ENCODE measurements around the gene CFAP299. TPM values are rescaled to one million over a fixed set of nuclear protein-coding genes. Genes with fewer than 3 reads are reported as not detected.

The CFAP299 gene
- total RNA-seq, 1 experiment from 2014 or later: not detected

GRCh38 chr4:80803337-80803736 is 467.8 kb downstream of the CFAP299 start:
- Histone ChIP-seq H3K27me3 (ENCODE audit: control insufficient read depth, insufficient read depth, low read length) (no peaks in the 10 kb centered on the region), H3K4me3 (ENCODE audit: insufficient read depth, low read depth, low read length) (no peak overlapping the region), H3K36me3 (replicated peaks; ENCODE audit: control insufficient read depth, insufficient read depth, low read length) (no peaks in the 10 kb centered on the region)
- DNase-seq: no peak

GRCh38 chr4:80806472-80806871 is 470.9 kb downstream of the CFAP299 start:
- Histone ChIP-seq H3K4me3 (ENCODE audit: insufficient read depth, low read depth, low read length) (no peak overlapping the region), H3K27me3 (ENCODE audit: control insufficient read depth, insufficient read depth, low read length) (no peaks in the 10 kb centered on the region), H3K36me3 (replicated peaks; ENCODE audit: control insufficient read depth, insufficient read depth, low read length) (no peaks in the 10 kb centered on the region)
- DNase-seq: no peak

DNA sequence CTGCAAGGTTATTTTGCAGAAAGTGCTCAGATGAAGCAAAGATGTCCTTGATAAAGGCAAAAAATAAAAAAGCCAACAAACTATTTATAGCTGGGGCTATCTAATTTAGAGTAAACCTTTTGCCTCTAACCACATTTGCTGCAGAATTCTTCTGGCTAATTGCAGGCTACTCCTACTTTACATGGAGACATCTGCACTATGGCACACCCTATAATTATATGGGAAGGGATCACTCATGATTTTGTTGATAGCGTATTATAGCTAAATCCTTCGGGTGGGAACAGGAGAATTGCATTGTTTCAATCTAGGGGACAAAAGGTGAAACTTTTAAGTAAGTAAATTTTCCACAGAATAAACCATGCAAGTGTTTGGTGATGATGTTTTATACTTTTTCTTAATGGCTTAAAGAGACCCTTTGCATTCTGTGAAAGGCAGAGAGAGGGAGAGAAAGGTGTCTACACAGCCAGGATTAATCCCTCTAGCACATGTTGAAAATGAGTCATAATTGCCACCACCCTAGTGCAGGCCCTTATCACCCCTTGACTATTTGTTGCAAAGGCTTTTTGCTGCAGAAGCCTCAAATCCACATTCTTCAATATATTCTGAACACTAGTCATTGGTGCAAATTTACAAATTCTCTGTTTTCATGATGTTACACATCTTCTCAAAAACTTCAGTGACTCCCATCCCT is 473.7 kb downstream of the CFAP299 start:
- H3K27me3 ChIP-seq (ENCODE audit: control insufficient read depth, insufficient read depth, low read length): no peaks in the 10 kb centered on the region
- no peak overlapping the region for H3K4me3 ChIP-seq (ENCODE audit: insufficient read depth, low read depth, low read length)
- DNase-seq: no peak
- no peaks in the 10 kb centered on the region for H3K36me3 ChIP-seq (replicated peaks; ENCODE audit: control insufficient read depth, insufficient read depth, low read length)

DNA sequence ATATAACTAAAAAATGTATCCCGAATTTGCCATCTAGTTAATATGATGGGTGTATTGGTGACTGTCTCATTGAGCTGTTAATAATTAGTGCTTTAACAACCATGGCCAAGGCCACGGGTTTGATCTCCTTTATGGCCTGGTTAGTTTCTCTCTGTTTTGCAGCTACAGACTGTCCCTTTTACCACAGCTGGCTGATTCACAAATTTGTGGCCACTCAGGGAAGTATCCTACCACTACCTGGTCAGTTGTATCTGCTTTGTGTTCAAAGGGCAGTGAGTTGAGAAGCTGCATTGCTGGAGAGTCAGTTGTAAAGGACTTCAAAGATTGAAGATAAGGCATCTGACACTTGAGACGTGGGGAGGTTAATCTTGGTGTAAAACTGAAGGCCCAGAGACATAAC is 475.9 kb downstream of the CFAP299 start:
- Histone ChIP-seq H3K36me3 (replicated peaks; ENCODE audit: control insufficient read depth, insufficient read depth, low read length) (no peaks in the 10 kb centered on the region), H3K27me3 (ENCODE audit: control insufficient read depth, insufficient read depth, low read length) (no peaks in the 10 kb centered on the region), H3K4me3 (ENCODE audit: insufficient read depth, low read depth, low read length) (no peak overlapping the region)
- DNase-seq: no peak

DNA sequence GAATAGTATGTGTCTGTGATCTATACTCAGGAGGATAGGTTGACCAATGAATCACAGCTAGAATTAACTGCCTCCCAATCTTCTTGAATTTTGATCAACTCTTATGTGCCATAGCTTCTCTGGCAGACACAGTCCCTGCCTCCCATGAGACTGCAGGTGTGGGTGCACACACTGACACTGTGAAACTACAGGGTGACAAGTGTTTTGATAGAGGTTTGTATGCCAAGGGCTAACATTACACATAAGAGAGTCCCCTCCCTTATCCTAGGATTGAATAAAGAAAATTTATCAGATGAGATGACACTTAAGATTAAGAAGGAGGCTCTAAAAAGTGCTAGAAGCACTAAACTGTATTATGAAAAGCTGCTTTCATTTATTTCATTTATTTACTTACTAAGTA is 476.6 kb downstream of the CFAP299 start:
- Histone ChIP-seq H3K27me3 (ENCODE audit: control insufficient read depth, insufficient read depth, low read length) (no peaks in the 10 kb centered on the region), H3K4me3 (ENCODE audit: insufficient read depth, low read depth, low read length) (no peak overlapping the region), H3K36me3 (replicated peaks; ENCODE audit: control insufficient read depth, insufficient read depth, low read length) (no peaks in the 10 kb centered on the region)
- DNase-seq: no peak

DNA sequence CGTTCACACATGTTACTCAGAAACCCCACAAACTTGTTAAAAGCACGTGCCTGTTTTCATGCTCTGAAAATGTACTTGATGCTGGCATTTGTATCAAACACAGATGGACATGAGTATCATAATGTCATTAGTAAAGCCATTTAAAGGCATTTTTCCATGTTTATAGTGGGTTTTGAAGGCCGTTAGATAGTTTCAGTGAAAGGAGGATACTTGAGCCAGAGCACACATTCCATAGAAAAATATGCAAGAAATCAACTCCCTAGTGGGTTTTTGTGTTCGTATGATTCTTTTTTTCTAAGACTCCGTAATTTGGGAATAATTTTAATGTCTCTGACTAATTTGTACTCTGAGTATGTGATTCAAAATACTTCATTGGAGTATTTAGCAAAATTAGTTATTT is 478.7 kb downstream of the CFAP299 start:
- no peak for DNase-seq
- Histone ChIP-seq H3K27me3 (ENCODE audit: control insufficient read depth, insufficient read depth, low read length) (no peaks in the 10 kb centered on the region), H3K4me3 (ENCODE audit: insufficient read depth, low read depth, low read length) (no peak overlapping the region), H3K36me3 (replicated peaks; ENCODE audit: control insufficient read depth, insufficient read depth, low read length) (no peaks in the 10 kb centered on the region)

- Histone ChIP-seq H3K36me3 (replicated peaks; ENCODE audit: control insufficient read depth, insufficient read depth, low read length) (no peaks in the 10 kb centered on the region), H3K4me3 (ENCODE audit: insufficient read depth, low read depth, low read length) (no peak overlapping the region), H3K27me3 (ENCODE audit: control insufficient read depth, insufficient read depth, low read length) (no peaks in the 10 kb centered on the region)
- no peak for DNase-seq
Observed at GRCh38 chr4:80831383-80832361, 496.1 kb downstream of the CFAP299 start.

GRCh38 chr4:80839281-80839680 is 503.8 kb downstream of the CFAP299 start:
- Histone ChIP-seq H3K4me3 (ENCODE audit: insufficient read depth, low read depth, low read length) (no peak overlapping the region), H3K36me3 (replicated peaks; ENCODE audit: control insufficient read depth, insufficient read depth, low read length) (no peaks in the 10 kb centered on the region), H3K27me3 (ENCODE audit: control insufficient read depth, insufficient read depth, low read length) (no peaks in the 10 kb centered on the region)
- no peak for DNase-seq

- Histone ChIP-seq H3K27me3 (ENCODE audit: control insufficient read depth, insufficient read depth, low read length) (no peaks in the 10 kb centered on the region), H3K4me3 (ENCODE audit: insufficient read depth, low read depth, low read length) (no peak overlapping the region), H3K36me3 (replicated peaks; ENCODE audit: control insufficient read depth, insufficient read depth, low read length) (no peaks in the 10 kb centered on the region)
- DNase-seq: no peak
Observed at GRCh38 chr4:80839792-80840191, 504.3 kb downstream of the CFAP299 start.

GRCh38 chr4:80840396-80840795 is 504.9 kb downstream of the CFAP299 start:
- Histone ChIP-seq H3K4me3 (ENCODE audit: insufficient read depth, low read depth, low read length) (no peak overlapping the region), H3K27me3 (ENCODE audit: control insufficient read depth, insufficient read depth, low read length) (no peaks in the 10 kb centered on the region), H3K36me3 (replicated peaks; ENCODE audit: control insufficient read depth, insufficient read depth, low read length) (no peaks in the 10 kb centered on the region)
- no peak for DNase-seq

DNA sequence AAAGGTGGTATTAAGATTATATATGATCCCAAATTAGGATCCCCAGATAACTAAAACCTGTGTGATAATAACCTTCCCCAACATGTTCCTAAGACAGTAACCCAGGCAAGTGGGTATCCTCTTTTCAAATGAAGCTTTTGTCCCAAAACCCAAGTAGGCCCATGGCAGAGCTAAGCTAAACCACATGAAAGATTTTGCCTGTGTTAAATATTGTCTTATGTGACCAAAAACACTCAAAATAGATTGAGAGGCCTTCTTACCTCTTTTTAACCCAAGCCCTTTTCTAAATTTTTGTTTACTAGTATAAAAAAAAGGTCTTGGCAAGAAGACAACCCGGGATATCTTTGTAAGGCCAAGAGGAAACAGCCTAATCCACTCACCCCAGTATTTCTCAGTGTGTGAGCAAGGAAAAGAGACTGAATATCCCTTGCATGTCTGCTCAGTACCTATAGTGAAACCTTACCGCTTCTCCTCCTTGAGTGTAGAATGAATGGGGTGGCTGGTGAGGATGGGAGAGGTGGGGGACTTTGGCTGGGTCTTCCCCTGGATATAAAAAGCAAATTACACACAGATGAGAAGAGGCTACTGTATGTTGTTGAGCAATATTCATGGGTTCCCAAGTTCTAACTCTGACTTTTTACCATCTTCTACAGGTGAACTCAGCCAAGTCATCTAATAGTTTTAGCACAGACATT is 506.2 kb downstream of the CFAP299 start:
- Histone ChIP-seq H3K27me3 (ENCODE audit: control insufficient read depth, insufficient read depth, low read length) (no peaks in the 10 kb centered on the region), H3K36me3 (replicated peaks; ENCODE audit: control insufficient read depth, insufficient read depth, low read length) (no peaks in the 10 kb centered on the region), H3K4me3 (ENCODE audit: insufficient read depth, low read depth, low read length) (no peak overlapping the region)
- DNase-seq: no peak

DNA sequence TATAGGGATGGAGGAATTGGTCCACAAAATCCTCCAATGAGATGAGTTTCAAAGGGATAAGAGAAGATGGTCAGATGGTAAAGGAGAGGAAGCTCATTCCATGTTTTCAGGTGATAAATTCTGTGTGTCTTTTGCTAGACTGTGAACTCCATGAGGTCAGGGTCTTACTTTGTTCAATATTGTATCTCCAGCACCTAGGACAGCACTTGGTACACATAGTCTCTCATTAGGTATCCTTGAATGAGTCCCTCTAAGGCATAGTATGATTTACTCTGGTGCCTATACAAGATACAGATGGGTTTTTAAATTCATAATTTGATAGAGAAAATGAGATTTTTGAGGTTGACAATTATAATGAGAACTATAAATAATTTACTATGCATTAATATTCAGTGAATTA is 510.7 kb downstream of the CFAP299 start:
- Histone ChIP-seq H3K4me3 (ENCODE audit: insufficient read depth, low read depth, low read length) (no peak overlapping the region), H3K36me3 (replicated peaks; ENCODE audit: control insufficient read depth, insufficient read depth, low read length) (no peaks in the 10 kb centered on the region), H3K27me3 (ENCODE audit: control insufficient read depth, insufficient read depth, low read length) (no peaks in the 10 kb centered on the region)
- DNase-seq: no peak

DNA sequence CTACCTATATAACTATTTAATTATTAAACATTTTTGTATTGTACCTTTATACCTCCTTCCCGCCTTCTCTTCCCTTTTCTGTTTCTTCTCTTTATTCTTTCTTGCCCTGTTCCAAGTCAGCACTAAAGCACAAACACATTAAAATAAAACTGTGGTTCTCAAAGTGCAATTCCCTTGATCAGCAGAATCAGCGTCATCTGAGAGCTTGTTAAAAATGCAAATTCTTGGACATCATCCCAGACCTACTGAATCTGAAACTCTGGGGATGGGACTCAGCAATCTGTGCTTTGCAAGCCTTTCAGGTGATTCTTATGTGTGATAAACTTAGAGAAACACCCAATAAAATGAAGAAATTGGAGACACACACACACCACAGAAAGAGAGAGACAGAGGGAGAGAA is 516.5 kb downstream of the CFAP299 start:
- no peak for DNase-seq
- Histone ChIP-seq H3K36me3 (replicated peaks; ENCODE audit: control insufficient read depth, insufficient read depth, low read length) (no peaks in the 10 kb centered on the region), H3K27me3 (ENCODE audit: control insufficient read depth, insufficient read depth, low read length) (no peaks in the 10 kb centered on the region), H3K4me3 (ENCODE audit: insufficient read depth, low read depth, low read length) (no peak overlapping the region)

DNA sequence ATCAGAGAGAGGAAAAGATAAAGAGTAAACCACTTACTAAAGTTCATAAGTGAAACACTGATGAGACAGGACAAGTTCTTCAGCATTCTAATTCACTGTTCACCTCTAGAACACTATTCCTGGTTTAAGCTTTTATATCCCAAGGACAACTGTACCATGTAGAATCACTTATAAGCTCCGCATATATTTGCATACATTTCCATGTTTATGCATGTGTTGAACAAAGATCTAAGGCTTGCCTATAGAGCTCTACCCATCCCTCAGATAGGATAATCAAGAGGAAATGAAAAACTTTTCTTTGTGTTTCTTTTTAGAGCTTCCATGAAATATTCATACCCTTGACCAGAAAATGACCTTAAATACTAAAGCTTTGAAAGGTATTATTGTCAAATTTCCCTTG is 538.0 kb downstream of the CFAP299 start:
- DNase-seq: no peak
- Histone ChIP-seq H3K27me3 (ENCODE audit: control insufficient read depth, insufficient read depth, low read length) (no peaks in the 10 kb centered on the region), H3K36me3 (replicated peaks; ENCODE audit: control insufficient read depth, insufficient read depth, low read length) (no peaks in the 10 kb centered on the region), H3K4me3 (ENCODE audit: insufficient read depth, low read depth, low read length) (no peak overlapping the region)

DNA sequence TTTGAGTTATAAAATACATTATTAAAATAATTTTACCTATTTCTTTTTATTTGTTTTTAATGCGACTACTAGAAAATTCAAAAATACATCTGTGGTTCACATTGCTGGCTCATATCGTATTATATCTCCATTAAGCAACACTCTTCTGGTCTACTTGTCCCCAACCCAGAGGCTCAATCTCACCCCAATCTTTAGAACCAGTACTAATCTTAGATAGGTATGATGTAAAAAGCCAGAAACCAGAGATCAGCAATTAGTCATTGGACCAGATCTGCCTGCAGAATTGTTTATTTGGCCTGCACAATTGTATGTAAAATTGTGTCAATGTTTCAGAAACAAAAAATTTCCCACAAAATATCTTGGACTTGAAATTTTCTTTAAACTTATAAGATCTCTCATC is 539.4 kb downstream of the CFAP299 start:
- Histone ChIP-seq H3K27me3 (ENCODE audit: control insufficient read depth, insufficient read depth, low read length) (no peaks in the 10 kb centered on the region), H3K36me3 (replicated peaks; ENCODE audit: control insufficient read depth, insufficient read depth, low read length) (no peaks in the 10 kb centered on the region), H3K4me3 (ENCODE audit: insufficient read depth, low read depth, low read length) (no peak overlapping the region)
- DNase-seq: no peak

Data from H7 (cell line).